ENCODE measurements around the gene GPRIN3.

The GPRIN3 gene

DNA sequence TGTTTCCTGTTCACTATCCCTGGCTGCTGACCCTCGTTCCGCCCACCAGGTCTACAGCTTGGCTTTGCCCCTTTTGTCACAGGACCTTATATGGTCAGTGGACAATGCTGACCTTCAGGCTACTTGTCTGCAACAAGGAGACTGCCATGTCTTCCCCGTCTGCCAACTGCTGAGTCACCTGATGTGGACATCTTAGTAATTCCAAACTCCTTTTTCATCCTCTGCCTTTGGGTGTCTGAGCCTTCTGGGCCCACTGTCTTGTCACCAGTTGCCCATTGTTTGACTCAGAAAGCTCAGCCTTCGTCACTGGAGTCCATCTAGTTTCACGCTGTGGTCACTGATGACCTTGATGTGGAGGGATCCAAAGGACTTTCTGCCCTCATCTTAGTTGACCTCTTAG, 30.2 kb downstream of the GPRIN3 start:
- H3K4me1 ChIP-seq (ENCODE audit: low read length): no peaks in the 10 kb centered on the region
- H3K27me3 ChIP-seq (ENCODE audit: low read depth, low read length): no peaks in the 10 kb centered on the region
- no peaks in the 10 kb centered on the region for H4K20me1 ChIP-seq (ENCODE audit: insufficient read depth, low read length)
- H3K4me2 ChIP-seq (ENCODE audit: low read length): no peak overlapping the region
- no peak overlapping the region for H3K4me3 ChIP-seq (ENCODE audit: low read length)
- no peak overlapping the region for H3K9ac ChIP-seq (ENCODE audit: low read length)
- H3K36me3 ChIP-seq (replicated peaks; ENCODE audit: low read depth, low read length): no peaks in the 10 kb centered on the region
- no peaks in the 10 kb centered on the region for H3K79me2 ChIP-seq (ENCODE audit: low read length)
- TF ChIP-seq, protein P1, sequence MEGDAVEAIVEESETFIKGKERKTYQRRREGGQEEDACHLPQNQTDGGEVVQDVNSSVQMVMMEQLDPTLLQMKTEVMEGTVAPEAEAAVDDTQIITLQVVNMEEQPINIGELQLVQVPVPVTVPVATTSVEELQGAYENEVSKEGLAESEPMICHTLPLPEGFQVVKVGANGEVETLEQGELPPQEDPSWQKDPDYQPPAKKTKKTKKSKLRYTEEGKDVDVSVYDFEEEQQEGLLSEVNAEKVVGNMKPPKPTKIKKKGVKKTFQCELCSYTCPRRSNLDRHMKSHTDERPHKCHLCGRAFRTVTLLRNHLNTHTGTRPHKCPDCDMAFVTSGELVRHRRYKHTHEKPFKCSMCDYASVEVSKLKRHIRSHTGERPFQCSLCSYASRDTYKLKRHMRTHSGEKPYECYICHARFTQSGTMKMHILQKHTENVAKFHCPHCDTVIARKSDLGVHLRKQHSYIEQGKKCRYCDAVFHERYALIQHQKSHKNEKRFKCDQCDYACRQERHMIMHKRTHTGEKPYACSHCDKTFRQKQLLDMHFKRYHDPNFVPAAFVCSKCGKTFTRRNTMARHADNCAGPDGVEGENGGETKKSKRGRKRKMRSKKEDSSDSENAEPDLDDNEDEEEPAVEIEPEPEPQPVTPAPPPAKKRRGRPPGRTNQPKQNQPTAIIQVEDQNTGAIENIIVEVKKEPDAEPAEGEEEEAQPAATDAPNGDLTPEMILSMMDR (IDR thresholded peaks at IDR 0.05; ENCODE audit: low read depth, low read length): no peak
- no peak for TF ChIP-seq EZH2phosphoT487 (IDR thresholded peaks at IDR 0.05; ENCODE audit: low read depth)
- no peak overlapping the region for H3K27ac ChIP-seq (ENCODE audit: low read length)
- H2AFZ ChIP-seq (ENCODE audit: low read depth, low read length): no peak overlapping the region
- H3K9me3 ChIP-seq (ENCODE audit: insufficient read depth, low read length): no peaks in the 10 kb centered on the region

DNA sequence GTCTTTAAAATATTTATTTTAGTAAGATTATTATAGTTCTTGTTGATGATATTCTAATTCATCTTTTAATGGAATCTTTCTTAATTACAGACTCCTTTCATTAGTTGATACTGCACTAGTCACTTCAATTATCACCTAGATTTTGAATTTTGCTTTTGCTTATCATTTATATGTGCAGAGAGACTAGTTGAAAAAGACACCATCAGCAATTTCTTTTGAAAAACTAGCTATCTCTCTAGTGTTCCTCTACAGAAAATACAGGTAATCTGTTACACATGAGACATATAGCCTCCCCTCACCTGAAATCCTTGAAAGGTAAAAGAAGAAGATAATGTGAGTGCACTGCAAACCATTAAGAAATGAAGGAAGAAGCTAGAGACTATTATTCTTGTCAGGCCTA, 31.3 kb downstream of the GPRIN3 start:
- Histone ChIP-seq H3K79me2 (ENCODE audit: low read length) (no peaks in the 10 kb centered on the region), H3K27me3 (ENCODE audit: low read depth, low read length) (no peaks in the 10 kb centered on the region), H3K36me3 (replicated peaks; ENCODE audit: low read depth, low read length) (no peaks in the 10 kb centered on the region), H3K9ac (ENCODE audit: low read length) (no peak overlapping the region), H3K27ac (ENCODE audit: low read length) (no peak overlapping the region), H3K4me1 (ENCODE audit: low read length) (no peaks in the 10 kb centered on the region), H3K4me2 (ENCODE audit: low read length) (no peak overlapping the region), H3K4me3 (ENCODE audit: low read length) (no peak overlapping the region), H3K9me3 (ENCODE audit: insufficient read depth, low read length) (no peaks in the 10 kb centered on the region), H4K20me1 (ENCODE audit: insufficient read depth, low read length) (no peaks in the 10 kb centered on the region), H2AFZ (ENCODE audit: low read depth, low read length) (no peak overlapping the region)
- TF ChIP-seq EZH2phosphoT487 (IDR thresholded peaks at IDR 0.05; ENCODE audit: low read depth): no peak

DNA sequence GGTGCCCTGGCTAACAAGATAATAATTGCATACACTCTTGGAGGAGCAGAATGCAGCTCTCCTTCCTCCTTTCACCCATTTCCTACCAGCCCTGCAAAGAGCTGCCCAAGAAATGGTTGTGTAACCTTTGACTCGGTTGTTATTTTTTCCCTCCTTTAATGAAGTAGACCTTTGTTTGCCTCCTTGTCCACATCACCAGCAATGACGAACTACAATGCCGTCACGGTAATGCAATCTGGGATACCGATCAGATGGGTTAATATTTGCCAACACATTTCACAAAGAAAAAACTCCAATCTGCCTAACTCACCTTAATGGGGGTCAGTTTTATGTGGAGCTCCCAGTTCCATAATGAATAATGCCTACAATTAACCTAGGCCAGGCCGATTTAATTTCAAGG, 32.0 kb downstream of the GPRIN3 start:
- Histone ChIP-seq H3K4me1 (ENCODE audit: low read length) (0 out of 2 replicates have a peak, but pooled peaks cover 4% of the 10 kb centered on the region), H3K9ac (ENCODE audit: low read length) (no peak overlapping the region), H3K27me3 (ENCODE audit: low read depth, low read length) (no peaks in the 10 kb centered on the region), H3K79me2 (ENCODE audit: low read length) (no peaks in the 10 kb centered on the region), H2AFZ (ENCODE audit: low read depth, low read length) (no peak overlapping the region), H3K4me3 (ENCODE audit: low read length) (no peak overlapping the region), H3K36me3 (replicated peaks; ENCODE audit: low read depth, low read length) (no peaks in the 10 kb centered on the region), H4K20me1 (ENCODE audit: insufficient read depth, low read length) (no peaks in the 10 kb centered on the region), H3K4me2 (ENCODE audit: low read length) (no peak overlapping the region), H3K27ac (ENCODE audit: low read length) (no peak overlapping the region), H3K9me3 (ENCODE audit: insufficient read depth, low read length) (no peaks in the 10 kb centered on the region)
- no peak for TF ChIP-seq EZH2phosphoT487 (IDR thresholded peaks at IDR 0.05; ENCODE audit: low read depth)
- TF ChIP-seq, protein P1 (IDR thresholded peaks at IDR 0.05; ENCODE audit: low read depth, low read length): no peak

DNA sequence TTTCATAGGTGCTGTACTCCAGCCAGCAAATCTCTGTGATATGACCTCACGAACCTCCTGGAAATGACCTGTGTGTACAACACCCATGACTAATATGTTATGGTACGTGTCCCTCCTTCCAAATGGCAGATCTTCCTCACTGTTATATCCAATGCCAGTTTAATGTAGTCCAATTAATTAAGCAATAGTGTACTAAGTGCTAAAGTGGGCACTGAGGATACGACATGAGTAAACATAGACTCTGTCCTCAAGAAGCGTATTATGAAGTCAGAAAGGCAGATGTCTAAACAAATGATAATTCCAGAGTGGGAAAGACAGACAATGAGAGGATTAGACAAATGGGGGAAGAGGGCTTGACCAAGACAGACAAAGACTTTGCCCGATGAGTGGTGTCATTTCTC, 33.9 kb downstream of the GPRIN3 start:
- H3K9ac ChIP-seq (ENCODE audit: low read length): no peak overlapping the region
- H3K4me3 ChIP-seq (ENCODE audit: low read length): no peak overlapping the region
- peaks cover 19% of the 10 kb centered on the region for H3K4me1 ChIP-seq (ENCODE audit: low read length)
- H3K27me3 ChIP-seq (ENCODE audit: low read depth, low read length): no peaks in the 10 kb centered on the region
- H3K79me2 ChIP-seq (ENCODE audit: low read length): no peaks in the 10 kb centered on the region
- H3K36me3 ChIP-seq (replicated peaks; ENCODE audit: low read depth, low read length): no peaks in the 10 kb centered on the region
- H4K20me1 ChIP-seq (ENCODE audit: insufficient read depth, low read length): no peaks in the 10 kb centered on the region
- TF ChIP-seq, protein P1 (IDR thresholded peaks at IDR 0.05; ENCODE audit: low read depth, low read length): no peak
- no peak for TF ChIP-seq EZH2phosphoT487 (IDR thresholded peaks at IDR 0.05; ENCODE audit: low read depth)
- no peak overlapping the region for H3K27ac ChIP-seq (ENCODE audit: low read length)
- no peak overlapping the region for H3K4me2 ChIP-seq (ENCODE audit: low read length)
- no peaks in the 10 kb centered on the region for H3K9me3 ChIP-seq (ENCODE audit: insufficient read depth, low read length)
- H2AFZ ChIP-seq (ENCODE audit: low read depth, low read length): no peak overlapping the region

DNA sequence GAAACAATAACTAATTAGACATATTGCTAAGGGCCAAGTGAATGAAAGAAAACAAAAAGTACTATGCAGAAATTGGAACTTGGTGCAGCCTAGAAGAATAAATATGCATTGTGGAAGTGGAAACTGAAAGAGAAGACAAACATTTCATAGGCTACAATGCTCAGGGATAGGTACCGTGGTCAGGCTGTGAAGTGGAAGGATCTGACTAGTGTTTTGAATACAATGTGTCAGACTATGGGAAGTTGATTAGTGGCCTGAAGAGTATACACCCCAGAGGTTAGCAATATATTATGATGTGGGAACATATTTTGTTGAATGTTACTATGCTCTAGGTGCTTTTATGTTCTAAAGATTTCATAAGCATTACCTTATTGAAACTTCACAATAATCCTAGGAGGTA, 36.8 kb downstream of the GPRIN3 start:
- TF ChIP-seq EZH2phosphoT487 (IDR thresholded peaks at IDR 0.05; ENCODE audit: low read depth): no peak
- TF ChIP-seq, protein P1 (IDR thresholded peaks at IDR 0.05; ENCODE audit: low read depth, low read length): no peak
- Histone ChIP-seq H3K79me2 (ENCODE audit: low read length) (no peaks in the 10 kb centered on the region), H4K20me1 (ENCODE audit: insufficient read depth, low read length) (no peaks in the 10 kb centered on the region), H3K4me1 (ENCODE audit: low read length) (peaks cover 27% of the 10 kb centered on the region), H3K27ac (ENCODE audit: low read length) (no peak overlapping the region), H3K9me3 (ENCODE audit: insufficient read depth, low read length) (no peaks in the 10 kb centered on the region), H3K27me3 (ENCODE audit: low read depth, low read length) (no peaks in the 10 kb centered on the region), H3K4me3 (ENCODE audit: low read length) (no peak overlapping the region), H2AFZ (ENCODE audit: low read depth, low read length) (no peak overlapping the region), H3K36me3 (replicated peaks; ENCODE audit: low read depth, low read length) (no peaks in the 10 kb centered on the region), H3K4me2 (ENCODE audit: low read length) (no peak overlapping the region), H3K9ac (ENCODE audit: low read length) (no peak overlapping the region)

All from OCI-LY3 (cell line).